BLaER1 treated with 17β-estradiol and CSF1 and Interleukin-3, amounts not matched to agents 10 nM and 100 nM (cell line): ENCODE measurements around the gene RASIP1.
A peak's percentile ranks its signal among the peaks of the same experiment; 100 is the strongest.

Experiments
- H3K27ac ChIP-seq, 11 experiments: shearing (Covaris generic); formaldehyde crosslinking; 2 replicates each; pipeline ENCODE4 v1.8.1; 2022
- H3K27me3 ChIP-seq, 11 experiments: shearing (Covaris generic); formaldehyde crosslinking; 2 replicates each; pipeline ENCODE4 v1.8.1; 2022
- H3K36me3 ChIP-seq, 11 experiments: shearing (Covaris generic); formaldehyde crosslinking; 2 replicates each; pipeline ENCODE4 v1.8.1; 2022
- H3K4me1 ChIP-seq, 10 experiments: shearing (Covaris generic); formaldehyde crosslinking; 2 replicates each; pipeline ENCODE4 v1.8.1; 2022
- H3K4me2 ChIP-seq, 11 experiments: shearing (Covaris generic); formaldehyde crosslinking; 2 replicates each; pipeline ENCODE4 v1.8.1; 2022
- H3K4me3 ChIP-seq, 10 experiments: shearing (Covaris generic); formaldehyde crosslinking; 2 replicates each; pipeline ENCODE4 v1.8.1; 2022
- H3K9ac ChIP-seq, 11 experiments: shearing (Covaris generic); formaldehyde crosslinking; 2 replicates each; pipeline ENCODE4 v1.8.1; 2022
- H3K9me3 ChIP-seq, 11 experiments: shearing (Covaris generic); formaldehyde crosslinking; replicated peaks in 1 of 11; 2 replicates each; pipeline ENCODE4 v1.8.1; 2022
- H4K20me1 ChIP-seq, 11 experiments: shearing (Covaris generic); formaldehyde crosslinking; 2 replicates each; pipeline ENCODE4 v1.8.1; 2022
- Cebpa-rat ChIP-seq, 11 experiments: shearing (Covaris generic); IDR thresholded peaks; 2 replicates each; pipeline ENCODE4 v1.8.1; 2022

RASIP1 gene

DNA sequence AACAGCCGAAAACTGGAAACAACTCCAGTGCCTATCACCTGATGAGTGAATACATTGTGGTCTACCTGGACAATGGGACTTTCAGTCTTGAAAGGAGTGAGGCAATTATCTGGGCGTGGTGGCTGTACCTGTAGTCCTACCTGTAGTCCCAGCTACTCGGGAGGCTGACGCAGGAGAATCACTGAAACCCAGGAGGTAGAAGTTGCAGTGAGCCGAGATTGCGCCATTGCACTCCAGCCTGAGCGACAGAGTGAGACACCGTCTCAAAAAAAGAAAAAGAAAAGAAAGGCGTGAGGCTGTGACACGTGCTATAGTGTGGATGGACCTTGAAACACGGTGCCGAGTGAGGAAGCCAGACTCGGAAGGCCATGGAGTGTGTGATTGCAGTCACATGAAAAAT, 63.5 kb downstream of the RASIP1 start:
- no peak overlapping the region for H3K4me3 ChIP-seq
- no peak overlapping the region; a peak in 1 of 22 replicates for H3K4me2 ChIP-seq
- H3K4me1 ChIP-seq: peaks cover 29 to 67% (median 48%) of the 10 kb centered on the region in 10 experiments
- no peaks in the 10 kb centered on the region; a peak in 1 of 22 replicates for H4K20me1 ChIP-seq
- H3K27me3 ChIP-seq: no peaks in the 10 kb centered on the region
- H3K36me3 ChIP-seq: no peaks in the 10 kb centered on the region
- H3K9ac ChIP-seq: no peak overlapping the region; a peak in 1 of 22 replicates
- H3K27ac ChIP-seq: no peak overlapping the region
- H3K9me3 ChIP-seq: no peaks in the 10 kb centered on the region
- peak in 1 of 11 experiments; percentile 29; a peak in 1 of 22 replicates for TF ChIP-seq Cebpa-rat (IDR thresholded peaks at IDR 0.05)

DNA sequence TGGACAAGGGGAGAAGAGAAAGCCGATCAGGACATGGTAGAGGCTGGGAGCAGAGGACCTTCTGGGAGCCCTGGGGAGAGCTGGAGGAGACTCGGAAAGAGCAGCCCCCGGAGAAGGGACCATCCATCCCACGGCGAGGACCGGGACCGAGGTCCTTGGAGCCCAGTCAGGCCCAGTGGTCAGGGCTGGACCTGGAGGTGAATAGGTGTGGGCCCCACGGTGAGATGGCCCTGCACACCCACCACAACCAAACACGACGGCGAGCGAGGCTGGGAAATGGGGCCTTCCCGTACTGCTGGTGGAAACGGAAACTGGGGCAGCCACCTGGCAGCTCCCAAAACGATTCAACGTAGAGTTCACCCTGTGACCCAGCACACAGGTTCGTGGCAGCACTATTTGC, 63.9 kb downstream of the RASIP1 start:
- Histone ChIP-seq H3K36me3 (no peaks in the 10 kb centered on the region), H3K4me2 (no peak overlapping the region; a peak in 1 of 22 replicates), H4K20me1 (no peaks in the 10 kb centered on the region; a peak in 1 of 22 replicates), H3K4me3 (no peak overlapping the region), H3K27ac (no peak overlapping the region), H3K4me1 (peaks cover 25 to 64% (median 45%) of the 10 kb centered on the region in 10 experiments), H3K9ac (no peak overlapping the region; a peak in 1 of 22 replicates), H3K27me3 (no peaks in the 10 kb centered on the region), H3K9me3 (no peaks in the 10 kb centered on the region)
- no peak for TF ChIP-seq Cebpa-rat (IDR thresholded peaks at IDR 0.05)

DNA sequence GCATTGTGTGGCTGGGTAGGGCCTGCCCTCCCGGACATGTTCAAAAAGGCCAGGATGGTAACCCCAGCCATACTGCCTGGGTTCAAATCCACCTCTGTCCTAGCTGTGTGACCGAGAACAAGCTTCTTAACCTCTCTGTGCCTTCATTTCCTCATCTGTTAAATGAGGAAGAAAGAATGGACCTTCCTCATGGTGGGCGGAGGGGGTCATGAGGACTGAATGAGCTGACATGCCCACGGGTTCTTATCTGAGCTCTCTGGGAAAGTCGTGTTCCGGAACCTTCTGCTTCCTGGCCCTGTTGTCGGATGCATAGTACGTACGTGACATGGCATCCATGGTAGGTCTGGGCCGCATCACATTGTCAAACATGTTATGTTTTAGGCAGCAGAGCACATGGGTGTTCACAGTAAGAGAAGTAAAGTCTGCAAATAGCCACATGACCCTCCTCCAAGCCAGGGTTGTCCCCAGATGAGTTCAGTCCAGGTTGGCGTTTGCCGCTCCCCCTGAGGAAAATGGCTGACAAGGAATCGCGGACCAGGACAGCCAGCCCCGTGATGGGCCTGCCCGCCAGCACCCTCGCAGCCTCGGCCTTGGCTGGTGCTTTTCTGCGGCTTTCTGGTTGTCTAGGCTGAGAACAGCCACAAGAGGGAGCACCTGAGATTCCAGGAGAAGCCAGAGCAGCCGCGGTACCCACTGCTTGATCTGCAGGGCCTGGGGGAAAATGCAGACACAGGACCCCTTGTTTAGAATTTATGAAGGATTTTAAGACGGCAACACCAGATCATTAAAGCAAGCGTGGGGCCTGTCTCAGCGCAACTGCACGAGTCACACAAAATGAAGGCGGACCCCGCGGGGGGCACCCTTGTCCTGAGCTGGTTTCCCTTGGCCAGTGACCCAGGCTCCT, 65.2 kb downstream of the RASIP1 start:
- no peaks in the 10 kb centered on the region for H3K9me3 ChIP-seq
- H3K4me2 ChIP-seq: peak overlapping the region; percentile 6 to 77 (median 45); a peak in 21 of 22 replicates
- H3K4me1 ChIP-seq: peaks cover 12 to 50% (median 32%) of the 10 kb centered on the region in 10 experiments
- no peak for TF ChIP-seq Cebpa-rat (IDR thresholded peaks at IDR 0.05)
- peak overlapping the region in 7 of 11 experiments; percentile 10 to 54 (median 41); a peak in 10 of 22 replicates for H3K9ac ChIP-seq
- H4K20me1 ChIP-seq: no peaks in the 10 kb centered on the region
- H3K4me3 ChIP-seq: no peak overlapping the region
- H3K27ac ChIP-seq: peak overlapping the region in 10 of 11 experiments; percentile 5 to 54 (median 31); a peak in 15 of 22 replicates
- no peaks in the 10 kb centered on the region for H3K27me3 ChIP-seq
- H3K36me3 ChIP-seq: no peaks in the 10 kb centered on the region

DNA sequence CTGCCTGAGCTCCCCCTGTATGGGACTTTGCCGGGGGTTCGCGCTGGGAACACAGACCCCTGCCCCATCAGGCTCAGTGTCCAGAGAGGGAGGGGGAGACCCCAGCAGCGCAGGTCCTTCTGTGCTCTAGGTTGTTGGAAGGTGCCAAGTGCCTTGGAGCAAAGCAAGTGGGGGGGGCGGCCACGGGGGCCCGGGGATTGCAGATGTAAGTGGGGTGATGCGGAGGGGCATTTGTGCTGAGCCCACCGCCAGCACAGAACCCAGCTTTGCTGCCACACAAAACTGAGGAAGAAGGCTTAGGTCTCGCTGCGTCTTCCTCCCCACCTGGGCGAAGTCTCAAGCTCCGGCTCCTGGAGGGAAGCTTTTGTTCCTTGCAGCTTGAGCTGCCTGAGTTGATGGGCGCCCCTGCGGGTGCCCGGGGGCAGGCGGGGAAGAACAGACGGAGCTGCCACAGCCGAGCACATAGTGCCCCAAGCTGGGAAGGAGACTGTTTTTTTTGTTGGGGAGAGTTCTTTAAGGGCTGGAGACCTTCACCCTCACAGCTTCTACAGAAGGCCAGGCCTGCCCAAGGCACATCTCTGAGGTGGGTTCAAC, 66.1 kb downstream of the RASIP1 start:
- Histone ChIP-seq H3K4me3 (no peak overlapping the region), H3K9me3 (no peaks in the 10 kb centered on the region), H3K4me1 (peaks cover 12 to 42% (median 26%) of the 10 kb centered on the region in 10 experiments; a peak in 19 of 20 replicates), H3K27ac (peak overlapping the region in 8 of 11 experiments; percentile 5 to 54 (median 40); a peak in 8 of 22 replicates), H3K4me2 (peak overlapping the region in 9 of 11 experiments; percentile 6 to 77 (median 45); a peak in 13 of 22 replicates), H3K36me3 (no peaks in the 10 kb centered on the region), H3K9ac (peak overlapping the region in 2 of 11 experiments; percentile 42 to 53; a peak in 2 of 22 replicates), H4K20me1 (no peaks in the 10 kb centered on the region), H3K27me3 (no peaks in the 10 kb centered on the region)
- TF ChIP-seq Cebpa-rat (IDR thresholded peaks at IDR 0.05): no peak

DNA sequence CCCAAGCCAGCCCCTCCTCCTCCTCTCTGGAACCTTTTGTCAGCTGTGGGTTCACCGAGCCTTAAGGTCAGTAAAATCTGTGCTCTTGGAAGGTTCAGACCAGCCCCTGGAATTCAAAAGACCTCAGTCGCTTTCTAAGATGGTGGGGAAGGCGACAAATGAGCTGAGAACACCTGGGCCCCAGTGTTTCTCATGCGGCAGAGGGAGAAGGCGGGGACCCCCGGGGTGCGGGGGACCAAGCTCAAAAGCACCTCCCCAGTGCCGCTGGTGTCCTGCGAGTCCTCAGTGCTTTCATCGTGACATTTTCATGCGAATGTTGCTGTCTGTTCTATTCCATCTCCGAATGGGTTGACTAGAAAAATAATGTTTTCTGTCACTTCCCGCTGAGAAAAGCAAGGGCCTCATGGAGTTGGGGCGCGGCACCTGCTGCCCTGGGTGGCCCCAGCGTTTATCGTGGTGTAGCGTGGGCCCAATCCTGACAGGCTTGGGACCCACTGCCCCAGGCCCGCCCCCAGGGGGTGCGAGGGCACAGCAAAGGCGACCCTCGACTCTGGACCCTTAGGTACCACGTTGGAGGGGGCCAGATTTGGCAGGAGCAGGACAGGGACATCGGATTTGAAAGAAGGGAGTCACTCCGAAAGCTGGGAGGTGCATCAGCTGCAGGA, 66.8 kb downstream of the RASIP1 start:
- H3K27me3 ChIP-seq: no peaks in the 10 kb centered on the region
- peaks cover 12 to 35% (median 24%) of the 10 kb centered on the region in 10 experiments; a peak in 19 of 20 replicates for H3K4me1 ChIP-seq
- no peak overlapping the region for H3K4me3 ChIP-seq
- H3K9me3 ChIP-seq: no peaks in the 10 kb centered on the region
- H3K27ac ChIP-seq: peak overlapping the region in 1 of 11 experiments; percentile 12; a peak in 1 of 22 replicates
- no peak overlapping the region for H3K4me2 ChIP-seq
- H3K36me3 ChIP-seq: no peaks in the 10 kb centered on the region
- no peak for TF ChIP-seq Cebpa-rat (IDR thresholded peaks at IDR 0.05)
- H4K20me1 ChIP-seq: no peaks in the 10 kb centered on the region
- H3K9ac ChIP-seq: no peak overlapping the region; a peak in 1 of 22 replicates

DNA sequence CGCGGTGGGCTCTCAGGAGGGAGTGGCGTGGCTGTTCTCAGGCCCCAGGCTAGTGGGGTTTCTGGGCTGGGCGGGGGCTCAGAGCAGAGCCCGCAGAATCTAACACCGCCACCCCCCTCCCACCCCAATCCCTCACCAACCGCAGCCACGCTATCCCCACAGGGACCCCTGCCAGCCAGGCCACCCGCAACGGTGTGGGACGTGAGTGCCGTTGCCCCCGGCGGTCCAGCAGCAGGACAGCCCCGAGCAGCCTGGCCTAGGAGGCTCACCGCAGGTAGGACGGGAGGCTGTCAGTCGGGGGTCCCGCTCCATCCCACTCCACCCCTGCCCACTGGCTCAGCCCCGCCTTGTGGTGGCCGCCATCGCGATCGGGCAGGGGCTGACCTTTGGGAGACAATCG, 67.4 kb downstream of the RASIP1 start, which contains the start of gene NTN5:
Gene NTN5 (minus strand): TSS at position 24 of the 400 bp plus-strand sequence. CDS start 2,031 bp downstream, outside the sequence.
- Histone ChIP-seq H3K9me3 (no peaks in the 10 kb centered on the region), H3K9ac (peak within 1 kb of the TSS in 1 of 11 experiments; percentile 41; a peak in 4 of 22 replicates), H3K4me1 (peaks cover 8 to 29% (median 19%) of the 10 kb centered on the region in 10 experiments; a peak in 19 of 20 replicates), H3K4me3 (no peak within 1 kb of the TSS), H3K36me3 (no peaks in the 10 kb centered on the region), H3K27ac (peak within 1 kb of the TSS in 2 of 11 experiments; percentile 23 to 29; a peak in 2 of 22 replicates), H3K27me3 (no peaks in the 10 kb centered on the region), H4K20me1 (no peaks in the 10 kb centered on the region), H3K4me2 (peak within 1 kb of the TSS in 3 of 11 experiments; percentile 5 to 19 (median 15); a peak in 3 of 22 replicates)
- no peak for TF ChIP-seq Cebpa-rat (IDR thresholded peaks at IDR 0.05)

DNA sequence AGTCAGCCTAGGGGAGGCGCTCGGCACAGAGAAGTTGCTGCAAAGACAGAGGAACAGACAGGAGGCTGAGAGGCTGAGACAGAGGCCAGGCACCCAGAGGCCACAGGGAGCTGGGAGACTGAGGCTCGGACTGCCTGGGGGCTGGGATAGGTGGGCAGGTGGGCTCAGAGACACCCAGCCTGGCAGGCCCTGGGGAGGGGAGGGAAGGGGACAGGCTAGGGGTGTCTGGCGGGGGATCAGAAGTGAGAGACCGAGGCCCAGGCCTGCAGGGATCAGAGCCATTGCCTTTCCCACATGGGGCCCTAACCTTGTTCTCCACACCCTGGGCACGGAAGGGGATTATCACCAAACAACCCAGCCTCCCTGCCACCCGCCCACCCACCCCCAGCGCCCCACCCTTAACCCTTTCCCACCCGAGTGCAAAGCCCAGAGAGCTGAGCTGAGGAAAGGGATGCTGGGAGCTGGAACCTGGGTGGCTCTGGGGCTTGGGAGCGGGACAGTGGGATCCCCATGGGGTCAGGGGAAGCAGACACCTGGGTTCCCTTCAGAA, 68.9 kb downstream of the RASIP1 start:
- Histone ChIP-seq H3K9me3 (no peaks in the 10 kb centered on the region), H3K4me3 (no peak overlapping the region), H3K9ac (peak overlapping the region in 2 of 11 experiments; percentile 13 to 41; a peak in 2 of 22 replicates), H3K27ac (peak overlapping the region in 4 of 11 experiments; percentile 13 to 29 (median 19); a peak in 3 of 22 replicates), H3K27me3 (no peaks in the 10 kb centered on the region), H4K20me1 (no peaks in the 10 kb centered on the region), H3K4me1 (peaks cover 7 to 24% (median 16%) of the 10 kb centered on the region in 10 experiments; a peak in 19 of 20 replicates), H3K36me3 (no peaks in the 10 kb centered on the region), H3K4me2 (peak overlapping the region in 3 of 11 experiments; percentile 5 to 19 (median 15); a peak in 3 of 22 replicates)
- TF ChIP-seq Cebpa-rat (IDR thresholded peaks at IDR 0.05): no peak
